ENCODE measurements around the gene WFIKKN2. TPM values are rescaled to one million over a fixed set of nuclear protein-coding genes. Genes with fewer than 3 reads are reported as not detected.

WFIKKN2 gene
- total RNA-seq, 2 donors from 2014 or later: 0.29 to 0.35 TPM

GRCh38 chr17:50837286-50837979 lies 2.0 kb downstream of the WFIKKN2 start:
- Mint-ChIP-seq H3K36me3 (ENCODE audit: low read depth) (no peaks in the 10 kb centered on the region), H3K27me3 (ENCODE audit: insufficient read depth) (peaks cover 8% of the 10 kb centered on the region), H3K4me3 (no peak overlapping the region), H3K4me1 (peaks cover 33% of the 10 kb centered on the region), H3K9me3 (no peaks in the 10 kb centered on the region), H3K27ac (no peak overlapping the region)
- H3K9ac ChIP-seq (ENCODE audit: extremely low read depth, low read length, poor library complexity, severe bottlenecking): no peak overlapping the region
- H3K9me3 ChIP-seq (ENCODE audit: control insufficient read depth, low read length): no peaks in the 10 kb centered on the region
- TF ChIP-seq CTCF (conservative IDR thresholded peaks at IDR 0.05): no peak
- H3K27me3 ChIP-seq (ENCODE audit: control insufficient read depth, insufficient read depth, low read length, poor library complexity, severe bottlenecking): no peaks in the 10 kb centered on the region
- no peak overlapping the region for H3K4me3 ChIP-seq (ENCODE audit: low read length)
- DNase-seq: peak; percentile 57
- no peak overlapping the region for H3K27ac ChIP-seq (ENCODE audit: low read depth, low read length)
- H3K4me1 ChIP-seq (ENCODE audit: control insufficient read depth, insufficient read depth, low read length): peaks cover 8% of the 10 kb centered on the region
- WGBS, 2 experiments (ENCODE audit: insufficient coverage in 1 of 2, insufficient read length in 1 of 2): 92 to 94% methylated on average over 7 of the region's 7 CpGs
- H3K36me3 ChIP-seq (ENCODE audit: control insufficient read depth, insufficient read depth, low read length): no peaks in the 10 kb centered on the region

GRCh38 chr17:50837980-50838954 lies 2.9 kb downstream of the WFIKKN2 start:
- no peaks in the 10 kb centered on the region for H3K36me3 ChIP-seq (ENCODE audit: control insufficient read depth, insufficient read depth, low read length)
- Mint-ChIP-seq H3K9me3 (no peaks in the 10 kb centered on the region), H3K4me1 (peaks cover 31% of the 10 kb centered on the region), H3K27ac (peak overlapping the region; percentile 84), H3K36me3 (ENCODE audit: low read depth) (no peaks in the 10 kb centered on the region), H3K27me3 (ENCODE audit: insufficient read depth) (peaks cover 8% of the 10 kb centered on the region), H3K4me3 (no peak overlapping the region)
- H3K4me3 ChIP-seq (ENCODE audit: low read length): no peak overlapping the region
- H3K9me3 ChIP-seq (ENCODE audit: control insufficient read depth, low read length): no peaks in the 10 kb centered on the region
- no peak overlapping the region for H3K27ac ChIP-seq (ENCODE audit: low read depth, low read length)
- no peaks in the 10 kb centered on the region for H3K27me3 ChIP-seq (ENCODE audit: control insufficient read depth, insufficient read depth, low read length, poor library complexity, severe bottlenecking)
- H3K4me1 ChIP-seq (ENCODE audit: control insufficient read depth, insufficient read depth, low read length): peaks cover 8% of the 10 kb centered on the region
- DNase-seq: peak; percentile 67
- WGBS, 2 experiments (ENCODE audit: insufficient coverage in 1 of 2, insufficient read length in 1 of 2): 66 to 67% methylated on average over 17 to 21 of the region's 21 CpGs
- TF ChIP-seq CTCF (conservative IDR thresholded peaks at IDR 0.05): peak; percentile 10
- H3K9ac ChIP-seq (ENCODE audit: extremely low read depth, low read length, poor library complexity, severe bottlenecking): no peak overlapping the region

- Histone ChIP-seq H3K4me1 (ENCODE audit: control insufficient read depth, insufficient read depth, low read length) (peaks cover 8% of the 10 kb centered on the region), H3K27ac (ENCODE audit: low read depth, low read length) (no peak overlapping the region), H3K27me3 (ENCODE audit: control insufficient read depth, insufficient read depth, low read length, poor library complexity, severe bottlenecking) (no peaks in the 10 kb centered on the region), H3K9ac (ENCODE audit: extremely low read depth, low read length, poor library complexity, severe bottlenecking) (no peak overlapping the region), H3K36me3 (ENCODE audit: control insufficient read depth, insufficient read depth, low read length) (no peaks in the 10 kb centered on the region), H3K4me3 (ENCODE audit: low read length) (no peak overlapping the region), H3K9me3 (ENCODE audit: control insufficient read depth, low read length) (no peaks in the 10 kb centered on the region)
- Mint-ChIP-seq H3K4me1 (peaks cover 23% of the 10 kb centered on the region), H3K4me3 (no peak overlapping the region), H3K27me3 (ENCODE audit: insufficient read depth) (peaks cover 5% of the 10 kb centered on the region), H3K36me3 (ENCODE audit: low read depth) (no peaks in the 10 kb centered on the region), H3K27ac (no peak overlapping the region), H3K9me3 (no peaks in the 10 kb centered on the region)
- WGBS, 2 experiments (ENCODE audit: insufficient coverage in 1 of 2, insufficient read length in 1 of 2): 95% methylated on average over 20 to 29 of the region's 29 CpGs
- no peak for TF ChIP-seq CTCF (conservative IDR thresholded peaks at IDR 0.05)
- peak; percentile 45 for DNase-seq
Measured at GRCh38 chr17:50839591-50840310, 4.4 kb downstream of the WFIKKN2 start.
